Esophagus muscularis mucosa (tissue), 4 donors: ENCODE measurements around the gene PROSER1.

Experiments used
- EP300 ChIP-seq: sonication (generic); formaldehyde crosslinking; IDR thresholded peaks from one replicate; pipeline ENCODE4 v1.6.1; 2017; ENCODE audit warnings: antibody characterized with exemption
- POLR2A ChIP-seq: fragments of 450-650 bp; IDR thresholded peaks from one replicate; pipeline ENCODE4 v1.6.1; 2017; ENCODE audit warnings: antibody characterized with exemption, moderate library complexity, mild to moderate bottlenecking, low read depth
- POLR2AphosphoS5 ChIP-seq, 2 donors: sonication (generic); formaldehyde crosslinking; IDR thresholded peaks; one replicate each; pipeline ENCODE4 v1.6.1; 2017; ENCODE audit warnings: antibody characterized with exemption in 2 of 2
- TF ChIP-seq, protein P1 (sequence below), 3 experiments: fragments of 200-600 bp in 2 of 3; fragments of 450-650 bp in 1 of 3; sonication (generic) in 2 of 3; IDR thresholded peaks; one replicate each; pipeline ENCODE4 v1.5.1; 2017 to 2019; ENCODE audit warnings: antibody characterized with exemption in 3 of 3, mild to moderate bottlenecking in 2 of 3, moderate library complexity in 1 of 3

DNA sequence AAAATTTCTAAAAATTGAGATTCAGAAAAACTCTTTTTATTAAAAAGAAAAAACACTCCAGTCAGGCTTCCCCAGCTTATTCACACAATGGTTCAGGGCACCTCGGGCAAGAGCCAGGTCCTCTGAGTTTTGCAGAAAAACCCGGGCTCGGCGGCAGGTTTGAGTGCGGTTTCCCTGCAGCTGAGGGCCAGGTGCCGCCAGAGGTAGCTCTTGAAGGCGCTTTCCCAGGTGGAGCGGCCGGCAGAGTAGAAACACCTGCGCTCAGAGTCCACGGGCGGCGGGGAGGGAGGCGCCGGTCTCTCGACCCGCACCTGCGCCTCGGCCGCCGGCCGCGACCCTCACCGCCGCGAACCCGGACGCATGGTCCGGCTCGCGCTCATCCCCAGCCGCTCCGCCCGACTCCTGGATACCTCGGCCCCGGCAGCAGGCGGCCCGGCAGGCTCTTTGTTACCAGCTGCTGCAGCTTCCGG, 444 bp downstream of the PROSER1 start:
- TF ChIP-seq, protein P1, sequence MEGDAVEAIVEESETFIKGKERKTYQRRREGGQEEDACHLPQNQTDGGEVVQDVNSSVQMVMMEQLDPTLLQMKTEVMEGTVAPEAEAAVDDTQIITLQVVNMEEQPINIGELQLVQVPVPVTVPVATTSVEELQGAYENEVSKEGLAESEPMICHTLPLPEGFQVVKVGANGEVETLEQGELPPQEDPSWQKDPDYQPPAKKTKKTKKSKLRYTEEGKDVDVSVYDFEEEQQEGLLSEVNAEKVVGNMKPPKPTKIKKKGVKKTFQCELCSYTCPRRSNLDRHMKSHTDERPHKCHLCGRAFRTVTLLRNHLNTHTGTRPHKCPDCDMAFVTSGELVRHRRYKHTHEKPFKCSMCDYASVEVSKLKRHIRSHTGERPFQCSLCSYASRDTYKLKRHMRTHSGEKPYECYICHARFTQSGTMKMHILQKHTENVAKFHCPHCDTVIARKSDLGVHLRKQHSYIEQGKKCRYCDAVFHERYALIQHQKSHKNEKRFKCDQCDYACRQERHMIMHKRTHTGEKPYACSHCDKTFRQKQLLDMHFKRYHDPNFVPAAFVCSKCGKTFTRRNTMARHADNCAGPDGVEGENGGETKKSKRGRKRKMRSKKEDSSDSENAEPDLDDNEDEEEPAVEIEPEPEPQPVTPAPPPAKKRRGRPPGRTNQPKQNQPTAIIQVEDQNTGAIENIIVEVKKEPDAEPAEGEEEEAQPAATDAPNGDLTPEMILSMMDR (IDR thresholded peaks at IDR 0.05), result no peak
- TF ChIP-seq EP300 (no peak), POLR2AphosphoS5 (IDR thresholded peaks at IDR 0.05) (no peak), POLR2A (no peak)
